Lower leg skin (tissue), 4 donors: ENCODE measurements around the gene TDRD15. TPM values are rescaled to one million over a fixed set of nuclear protein-coding genes. Genes with fewer than 3 reads are reported as not detected.
"Not testable (repeated sequence)": the region's sequence is repeated elsewhere in the genome, so short reads cannot be mapped to it uniquely, and the experiment has no call there.

Experiments
- DNase-seq, 2 donors: peaks; one replicate each; pipeline ENCODE4 v3.0.0-alpha.2; 2019; ENCODE audit warnings: low spot score in 2 of 2
- H3K4me3 ChIP-seq: fragments of 200-600 bp; sonication (generic); 2 replicates; pipeline ENCODE4 v1.5.1; 2017; ENCODE audit warnings: mild to moderate bottlenecking, low read depth; ENCODE audit not compliant: poor library complexity, severe bottlenecking
- CTCF ChIP-seq, 3 donors: fragments of 450-650 bp; IDR thresholded peaks; one replicate each; pipeline ENCODE4 v1.5.1; 2016; ENCODE audit warnings: antibody characterized with exemption in 3 of 3, mild to moderate bottlenecking in 3 of 3, moderate library complexity in 2 of 3
- POLR2A ChIP-seq, 2 donors: fragments of 450-650 bp; IDR thresholded peaks; one replicate each; pipeline ENCODE4 v1.6.1; 2016 to 2017; ENCODE audit warnings: antibody characterized with exemption in 2 of 2, mild to moderate bottlenecking in 1 of 2, moderate library complexity in 1 of 2
- WGBS, 2 donors: methylation state at CpG; one replicate each; pipeline ENCODE4 v1.1.5; 2018; 5-methylcytosine and 5-hydroxymethylcytosine counted together
- intact Hi-C: fragments of 100-400 bp; cut with DNase I; formaldehyde crosslinking; loops from one replicate; pipeline ENCODE4 v1.15.0; 2023; ENCODE audit warnings: low total_unique reads
- total RNA-seq, 4 donors: library from RNA; depleted of rRNA; stranded (reverse); fragments of >200 nt; gene quantifications; one replicate each; pipeline ENCODE4 v1.1.0, GENCODE V29; 2016

TDRD15 gene
- total RNA-seq, 4 donors from 2014 or later, result not detected

GRCh38 chr2:21131861-21132260, 8.1 kb downstream of the TDRD15 start:
- TF ChIP-seq CTCF (IDR thresholded peaks at IDR 0.05), result no peak
- no peak for TF ChIP-seq POLR2A (IDR thresholded peaks at IDR 0.05)
- no peak overlapping the region for H3K4me3 ChIP-seq
- WGBS, 2 donors, result 80 to 81% methylated on average over 5 of the region's 5 CpGs
- intact Hi-C loops, result no loop called here
- DNase-seq, result no peak

GRCh38 chr2:21135585-21135984, 11.8 kb downstream of the TDRD15 start:
- 74 to 78% methylated on average over 2 of the region's 2 CpGs for WGBS, 2 donors
- no peak for DNase-seq

GRCh38 chr2:21142149-21142548, 18.4 kb downstream of the TDRD15 start:
- no peak for TF ChIP-seq CTCF (IDR thresholded peaks at IDR 0.05)
- TF ChIP-seq POLR2A (IDR thresholded peaks at IDR 0.05), result no peak
- H3K4me3 ChIP-seq, result no peak overlapping the region
- no peak for DNase-seq
- intact Hi-C loops, result no loop called here
- 64 to 74% methylated on average over 2 of the region's 2 CpGs for WGBS, 2 donors

More at GRCh38 chr2:21135585-21135984, 11.8 kb downstream of the TDRD15 start:
- H3K4me3 ChIP-seq, result no peak overlapping the region
- intact Hi-C loops, result no loop called here
- TF ChIP-seq CTCF (IDR thresholded peaks at IDR 0.05) (no peak), POLR2A (IDR thresholded peaks at IDR 0.05) (no peak)

GRCh38 chr2:21146638-21147037, 22.9 kb downstream of the TDRD15 start:
- no peak for DNase-seq
- intact Hi-C loops, result no loop called here
- no peak for TF ChIP-seq POLR2A (IDR thresholded peaks at IDR 0.05)
- no peak for TF ChIP-seq CTCF (IDR thresholded peaks at IDR 0.05)
- H3K4me3 ChIP-seq, result no peak overlapping the region
- 83 to 84% methylated on average over 2 of the region's 2 CpGs for WGBS, 2 donors

GRCh38 chr2:21148718-21149117, 24.9 kb downstream of the TDRD15 start:
- intact Hi-C loops, result no loop called here
- no peak for DNase-seq
- no peak overlapping the region for H3K4me3 ChIP-seq
- TF ChIP-seq CTCF (IDR thresholded peaks at IDR 0.05) (no peak), POLR2A (IDR thresholded peaks at IDR 0.05) (no peak)

GRCh38 chr2:21151234-21151633, 27.5 kb downstream of the TDRD15 start:
- 48 to 59% methylated on average over 2 of the region's 2 CpGs for WGBS, 2 donors
- DNase-seq, intact Hi-C loops, H3K4me3 ChIP-seq: not testable (repeated sequence)
